ENCODE measurements around the gene ADAMTS6.
"Not testable (repeated sequence)": the region's sequence is repeated elsewhere in the genome, so short reads cannot be mapped to it uniquely, and the experiment has no call there.

ADAMTS6 gene, protein sequence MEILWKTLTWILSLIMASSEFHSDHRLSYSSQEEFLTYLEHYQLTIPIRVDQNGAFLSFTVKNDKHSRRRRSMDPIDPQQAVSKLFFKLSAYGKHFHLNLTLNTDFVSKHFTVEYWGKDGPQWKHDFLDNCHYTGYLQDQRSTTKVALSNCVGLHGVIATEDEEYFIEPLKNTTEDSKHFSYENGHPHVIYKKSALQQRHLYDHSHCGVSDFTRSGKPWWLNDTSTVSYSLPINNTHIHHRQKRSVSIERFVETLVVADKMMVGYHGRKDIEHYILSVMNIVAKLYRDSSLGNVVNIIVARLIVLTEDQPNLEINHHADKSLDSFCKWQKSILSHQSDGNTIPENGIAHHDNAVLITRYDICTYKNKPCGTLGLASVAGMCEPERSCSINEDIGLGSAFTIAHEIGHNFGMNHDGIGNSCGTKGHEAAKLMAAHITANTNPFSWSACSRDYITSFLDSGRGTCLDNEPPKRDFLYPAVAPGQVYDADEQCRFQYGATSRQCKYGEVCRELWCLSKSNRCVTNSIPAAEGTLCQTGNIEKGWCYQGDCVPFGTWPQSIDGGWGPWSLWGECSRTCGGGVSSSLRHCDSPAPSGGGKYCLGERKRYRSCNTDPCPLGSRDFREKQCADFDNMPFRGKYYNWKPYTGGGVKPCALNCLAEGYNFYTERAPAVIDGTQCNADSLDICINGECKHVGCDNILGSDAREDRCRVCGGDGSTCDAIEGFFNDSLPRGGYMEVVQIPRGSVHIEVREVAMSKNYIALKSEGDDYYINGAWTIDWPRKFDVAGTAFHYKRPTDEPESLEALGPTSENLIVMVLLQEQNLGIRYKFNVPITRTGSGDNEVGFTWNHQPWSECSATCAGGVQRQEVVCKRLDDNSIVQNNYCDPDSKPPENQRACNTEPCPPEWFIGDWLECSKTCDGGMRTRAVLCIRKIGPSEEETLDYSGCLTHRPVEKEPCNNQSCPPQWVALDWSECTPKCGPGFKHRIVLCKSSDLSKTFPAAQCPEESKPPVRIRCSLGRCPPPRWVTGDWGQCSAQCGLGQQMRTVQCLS (N-terminal part only)

DNA sequence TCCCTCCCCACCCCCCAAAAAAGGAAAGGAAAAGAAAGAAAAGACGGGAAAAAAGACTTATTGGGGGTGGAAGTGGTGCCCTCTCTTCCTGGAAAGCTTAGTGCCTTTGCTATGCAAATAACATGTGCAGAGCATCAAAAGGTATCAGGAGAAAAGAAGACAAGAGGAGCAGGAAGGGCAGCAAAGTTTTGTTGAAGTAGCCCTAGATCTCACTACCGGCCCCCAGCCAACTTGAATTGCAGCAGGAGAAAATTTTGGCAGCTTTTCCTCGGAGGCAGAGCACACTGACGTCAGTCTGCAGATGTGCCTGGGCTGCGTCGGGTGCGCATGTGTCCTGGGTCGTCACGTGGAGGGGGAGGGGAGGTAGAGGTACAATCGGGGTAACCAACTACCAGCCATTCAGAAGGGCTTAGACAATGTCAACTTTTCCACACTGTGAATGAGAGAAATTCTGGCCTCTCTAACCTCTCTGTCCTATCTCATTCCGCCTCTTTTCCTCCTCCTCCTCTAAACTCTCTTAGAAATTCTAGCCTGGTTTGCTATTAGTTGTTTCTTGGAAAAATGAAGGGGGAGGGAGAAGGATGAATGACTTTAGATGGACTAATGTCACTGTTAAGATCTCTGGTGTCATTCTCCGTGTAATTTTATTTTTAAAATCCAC, at the start of gene ADAMTS6:
Gene ADAMTS6, minus strand, starts transcription at position 286 of the 661 bp plus-strand sequence. CDS start 8,247 bp downstream, outside the sequence.
- DNase-seq, result peak; percentile 82 to 92

DNA sequence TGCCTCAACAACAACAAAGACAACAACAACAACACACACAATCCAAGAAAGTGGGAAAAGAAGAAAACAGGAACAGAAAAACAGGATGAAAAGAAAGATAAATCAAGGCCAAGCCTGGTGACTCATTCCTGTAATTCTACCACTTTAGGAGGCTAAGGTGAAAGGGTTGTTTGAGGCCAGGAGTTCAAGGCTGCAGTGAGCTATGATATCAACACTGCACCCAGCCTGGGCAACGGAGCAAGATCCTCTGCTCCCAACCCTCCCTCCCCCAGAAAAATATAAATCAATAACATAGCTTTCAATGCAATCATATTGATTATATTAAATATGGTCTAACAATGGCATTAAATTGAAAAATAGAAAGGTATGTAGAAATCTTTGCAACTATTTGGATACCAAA, 49.2 kb upstream of the ADAMTS6 start:
- DNase-seq, result no peak

DNA sequence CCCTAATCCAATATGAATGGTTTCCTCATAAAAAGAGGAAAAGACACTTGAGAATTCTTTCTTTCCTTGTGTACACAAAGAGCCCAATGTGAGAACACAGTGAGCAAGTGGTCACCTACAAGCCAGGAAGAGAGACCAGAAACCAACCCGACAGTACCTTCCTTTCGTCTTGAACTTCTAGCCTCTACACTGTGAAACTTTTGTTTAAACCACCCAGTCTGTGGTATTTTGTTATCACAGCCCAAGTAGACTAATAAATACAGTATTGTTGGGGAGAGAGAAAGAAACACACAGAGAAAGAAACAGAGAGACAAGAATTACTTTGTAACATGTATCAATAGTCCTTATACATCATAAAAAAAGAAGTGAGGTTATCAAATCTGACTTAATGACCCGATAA, 44.0 kb upstream of the ADAMTS6 start:
- DNase-seq, result no peak

DNA sequence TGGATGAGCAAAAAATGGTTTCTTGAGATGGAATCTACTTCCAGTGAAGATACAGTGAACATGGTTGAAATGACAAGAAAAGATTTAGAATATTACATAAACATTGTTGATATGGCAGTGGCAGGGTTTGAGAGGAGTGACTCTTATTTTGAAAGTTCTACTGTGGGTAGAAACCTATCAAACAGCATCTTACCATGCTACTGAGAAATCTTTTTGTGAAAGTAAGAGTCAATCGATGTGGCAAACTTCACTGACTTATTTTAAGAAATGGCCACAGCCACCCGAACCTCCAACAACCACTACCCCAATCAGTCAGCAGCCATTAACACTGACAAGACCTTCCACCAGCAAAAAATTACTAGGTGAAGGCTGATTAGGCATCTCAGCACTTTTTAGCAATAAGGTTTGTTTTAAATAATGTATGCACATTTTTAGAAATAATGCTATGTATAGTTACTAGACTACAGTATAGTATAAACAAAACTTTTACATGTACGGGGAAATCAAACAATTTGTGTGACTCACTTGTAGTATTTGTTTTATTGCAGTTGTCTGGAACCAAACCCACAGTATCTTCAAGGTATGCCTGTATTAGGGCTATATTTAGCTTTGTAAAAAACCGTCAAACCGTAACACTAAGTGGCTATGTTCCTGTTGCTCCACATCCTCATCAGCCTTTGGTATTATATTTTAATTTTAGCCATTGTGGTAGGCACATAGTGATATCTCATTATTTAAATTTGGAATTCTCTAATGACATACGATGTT, 30.6 kb upstream of the ADAMTS6 start:
- no peak for DNase-seq

DNA sequence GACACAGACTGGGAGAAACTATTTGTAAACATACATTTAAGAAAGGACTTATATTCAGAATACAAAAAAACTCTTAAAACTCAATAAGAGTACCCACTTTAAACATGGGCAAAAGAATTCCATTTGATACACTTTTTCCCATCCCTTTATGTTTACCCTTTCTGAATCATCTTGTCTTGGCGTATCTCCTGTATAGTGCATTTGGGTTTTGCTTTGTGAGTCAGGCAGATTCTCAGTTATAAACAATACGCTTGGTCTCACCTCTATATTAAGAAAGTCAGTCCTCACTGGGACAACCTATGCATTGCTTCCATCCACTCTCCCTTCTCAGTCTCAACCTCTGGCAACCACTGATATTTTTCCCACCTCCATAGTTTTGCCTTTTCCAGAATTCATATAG, 27.3 kb upstream of the ADAMTS6 start:
- DNase-seq, result no peak

DNA sequence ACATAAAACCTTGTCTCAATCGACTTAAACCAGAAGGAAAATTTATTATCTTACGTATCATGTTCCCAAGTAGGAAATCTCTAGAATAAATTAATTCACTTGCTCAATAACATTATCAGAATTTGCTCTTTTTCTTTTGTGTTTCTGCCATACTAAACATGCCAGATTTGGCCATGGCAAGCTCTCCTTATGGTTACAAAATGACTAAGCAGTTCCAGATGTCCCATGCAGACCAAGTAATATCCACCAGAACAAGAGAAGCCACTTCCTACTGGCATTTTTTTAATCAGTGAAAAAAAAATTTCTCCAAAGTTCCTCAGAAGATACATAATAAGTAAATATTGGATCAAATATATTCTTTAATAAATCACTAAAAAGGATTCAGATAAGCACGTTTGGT, 25.2 kb upstream of the ADAMTS6 start:
- no peak for DNase-seq

DNA sequence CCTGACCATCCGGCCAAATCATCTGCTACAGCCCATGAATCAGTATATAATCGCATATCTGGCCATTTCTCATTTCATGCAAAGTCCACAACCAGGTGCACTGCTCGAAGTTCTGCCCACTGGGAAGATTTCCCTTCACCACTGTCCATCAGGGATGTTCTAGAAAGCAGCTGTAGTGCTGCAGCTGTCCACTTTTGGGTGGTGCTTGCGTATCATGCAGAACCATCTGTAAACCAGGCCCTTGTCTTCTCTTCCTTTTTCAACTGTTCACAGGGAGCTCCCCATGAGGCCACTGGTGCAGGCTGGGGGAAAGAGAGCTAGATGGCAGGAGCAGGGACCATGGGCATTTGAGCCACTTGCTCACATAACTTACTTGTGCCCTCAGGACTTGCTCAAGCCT, 7.4 kb upstream of the ADAMTS6 start:
- no peak for DNase-seq

DNA sequence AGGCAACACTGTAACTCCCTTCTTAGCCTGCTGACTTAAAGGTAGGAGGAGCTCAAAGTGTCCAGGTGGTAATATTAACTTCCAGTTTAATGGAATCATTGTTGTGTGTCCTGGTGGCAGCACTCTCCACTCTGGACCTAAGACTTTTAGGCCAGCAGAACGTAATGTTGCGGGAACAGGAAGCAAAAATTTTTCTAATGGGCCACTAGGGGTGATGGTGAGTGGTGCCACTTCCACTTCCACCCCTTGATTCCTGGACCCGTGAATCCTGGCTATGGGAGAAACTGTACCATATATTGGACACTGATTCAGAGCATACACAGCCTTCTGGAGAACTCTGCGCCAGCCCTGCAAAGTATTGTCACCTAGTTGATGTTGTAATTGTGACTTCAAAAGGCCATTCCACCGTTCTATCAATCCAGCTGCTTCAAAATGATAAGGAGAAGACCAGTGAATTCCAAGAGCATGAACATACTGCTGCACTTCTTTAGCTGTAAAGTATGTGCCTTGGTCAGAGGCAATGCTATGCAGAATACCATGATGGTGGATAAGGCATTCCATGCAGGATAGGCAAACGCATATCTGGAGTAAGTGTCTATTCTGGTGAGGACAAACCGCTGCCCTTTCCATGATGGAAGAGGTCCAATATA, 6.4 kb upstream of the ADAMTS6 start:
- not testable (repeated sequence) for DNase-seq

DNA sequence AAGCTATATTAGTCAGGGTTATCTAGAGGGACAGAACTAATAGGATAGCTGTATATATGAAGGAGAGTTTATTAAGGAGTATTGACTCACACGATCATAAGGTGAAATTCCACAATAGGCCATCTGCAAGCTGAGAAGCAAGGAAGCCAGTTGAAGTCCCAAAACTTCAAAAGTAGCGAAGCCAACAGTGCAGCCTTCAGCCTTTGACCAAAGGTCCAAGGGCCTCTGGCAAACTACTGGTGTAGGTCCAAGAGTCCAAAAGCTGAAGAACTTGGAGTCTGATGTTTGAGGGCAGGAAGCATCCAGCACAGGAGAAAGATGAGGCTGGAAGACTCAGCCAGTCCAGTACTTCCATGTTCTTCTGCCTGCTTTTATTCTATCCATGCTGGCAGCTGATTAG, 5.1 kb upstream of the ADAMTS6 start:
- not testable (repeated sequence) for DNase-seq

DNA sequence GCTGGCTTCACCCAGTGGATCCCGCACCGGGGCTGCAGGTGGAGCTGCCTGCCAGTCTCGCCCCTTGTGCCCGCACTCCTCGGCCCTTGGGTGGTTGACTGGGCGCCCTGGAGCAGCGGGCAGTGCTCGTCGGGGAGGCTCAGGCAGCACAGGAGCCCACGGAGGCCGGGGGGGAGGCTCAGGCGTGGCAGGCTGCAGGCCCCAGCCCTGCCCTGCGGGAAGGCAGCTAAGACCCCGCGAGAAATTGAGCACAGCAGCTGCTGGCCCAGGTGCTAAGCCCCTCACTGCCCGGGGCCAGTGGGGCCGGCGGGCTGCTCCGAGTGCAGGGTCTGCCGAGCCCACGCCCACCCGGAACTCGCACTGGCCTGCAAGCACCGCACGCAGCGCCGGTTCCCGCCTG, 3.7 kb upstream of the ADAMTS6 start:
- DNase-seq, result no peak

DNA sequence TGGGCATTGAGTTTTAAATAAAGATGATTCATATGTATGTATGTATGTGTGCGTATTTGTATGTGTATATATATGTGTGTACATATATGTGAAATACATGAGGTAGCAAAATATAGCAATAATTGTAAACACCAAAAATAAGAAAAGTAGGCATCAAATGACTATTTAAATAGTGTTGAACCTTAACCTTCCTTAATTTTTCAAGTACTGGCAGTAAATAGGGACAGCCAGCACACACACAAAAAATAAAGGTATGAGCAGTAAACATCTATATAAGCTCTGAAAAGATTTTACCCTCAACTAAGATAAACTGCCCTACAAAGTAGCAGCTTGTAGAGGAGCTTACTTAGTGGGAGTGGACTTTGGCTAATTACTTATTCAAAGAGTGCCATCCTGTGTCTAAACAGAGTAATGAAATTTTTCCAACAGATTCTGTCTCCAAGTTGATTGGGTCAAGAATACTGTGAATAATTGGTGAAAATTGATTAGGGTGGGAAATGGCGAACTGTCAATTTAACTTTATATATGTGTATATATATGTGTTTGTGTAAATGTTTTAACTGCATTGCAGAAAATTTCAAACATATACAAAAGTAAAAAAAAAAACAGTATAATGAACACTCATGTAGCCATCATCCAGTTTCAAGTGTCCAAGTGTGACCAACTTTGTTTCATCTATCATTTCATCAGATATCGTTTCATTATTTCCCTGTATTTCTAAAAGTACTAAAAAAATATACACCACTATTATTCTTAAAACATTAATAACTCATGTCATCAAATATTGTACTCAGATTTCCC, 2.0 kb upstream of the ADAMTS6 start:
- DNase-seq, result peak; percentile 45 to 67

DNA sequence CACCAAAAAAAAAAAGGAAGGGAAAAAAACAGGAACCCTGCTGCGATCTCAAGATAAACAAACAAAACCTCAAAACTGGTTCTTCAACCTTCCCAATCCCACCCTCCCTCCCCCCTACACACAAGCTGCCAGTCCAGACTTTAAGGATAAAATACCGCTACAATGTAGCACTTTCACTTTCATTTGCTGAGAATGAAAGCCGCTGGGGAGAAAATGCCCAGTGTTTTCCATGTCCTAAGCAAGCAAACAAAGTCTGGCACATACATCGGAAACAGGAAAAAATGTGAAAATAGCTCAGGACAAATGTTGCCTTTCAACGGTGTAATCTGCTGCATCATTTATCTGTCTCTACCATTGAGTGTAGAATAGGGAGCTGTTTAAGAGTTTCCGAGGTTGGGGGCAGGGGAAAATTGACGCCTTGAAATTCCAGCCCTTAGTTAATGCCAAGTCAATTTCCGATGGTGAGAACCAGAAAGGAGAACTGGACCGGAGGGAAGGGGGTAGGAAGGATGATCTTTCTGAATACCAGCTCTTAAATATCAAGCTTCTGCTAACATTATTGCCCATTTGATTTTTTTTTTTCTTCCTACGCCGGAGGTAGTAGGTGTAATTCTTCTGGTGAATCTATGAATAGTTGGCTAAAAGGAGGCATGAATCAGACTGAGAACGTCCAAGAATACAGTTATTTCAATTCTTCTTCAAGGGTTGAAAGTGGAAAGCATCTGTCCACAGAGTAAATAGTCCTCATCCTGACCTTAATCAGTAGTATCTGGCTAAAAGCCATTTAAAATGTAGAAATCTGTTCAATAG, 1.2 kb upstream of the ADAMTS6 start:
- DNase-seq, result peak; percentile 20 to 26

DNA sequence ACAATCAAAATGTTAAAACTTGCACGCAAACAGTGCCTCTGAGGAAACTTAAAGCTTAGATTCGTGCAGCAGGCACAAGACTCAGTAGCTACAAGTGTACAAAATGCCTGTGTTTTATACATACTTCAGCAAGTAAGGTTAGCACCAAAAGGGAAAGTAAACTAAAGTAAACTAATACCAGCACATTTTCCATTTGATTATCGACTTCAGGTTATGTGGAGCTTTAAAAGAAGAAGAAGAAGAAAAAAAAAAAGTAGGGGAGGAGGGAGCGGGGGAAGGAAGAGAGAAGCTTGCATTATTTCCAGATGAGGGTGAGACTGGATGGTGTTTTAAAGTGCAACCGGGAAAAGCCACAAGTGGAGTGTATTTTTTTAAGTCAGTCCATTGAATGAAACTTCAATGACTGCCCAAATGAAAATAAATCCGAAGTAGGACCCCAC, 596 bp upstream of the ADAMTS6 start:
- no peak for DNase-seq

DNA sequence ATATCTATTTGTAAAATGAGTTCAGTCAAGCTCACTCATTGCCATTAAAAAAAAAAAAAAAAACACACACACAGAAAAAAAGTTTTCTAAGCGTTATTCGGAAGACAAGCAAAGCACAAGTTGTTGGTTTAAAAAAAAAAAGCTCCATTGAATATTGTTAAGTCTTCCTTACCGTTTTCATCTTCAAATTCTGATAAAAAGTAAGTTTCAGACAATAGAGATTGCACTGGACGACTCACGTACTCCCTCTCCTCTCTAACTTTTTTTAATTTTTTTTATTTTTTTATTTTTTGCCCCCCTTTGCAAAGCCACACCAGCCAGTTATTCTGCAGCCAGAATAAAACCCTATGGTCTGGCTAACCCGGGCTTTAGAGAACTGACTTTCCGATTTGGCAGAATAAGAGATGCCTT, 544 bp downstream of the ADAMTS6 start:
- no peak for DNase-seq

DNA sequence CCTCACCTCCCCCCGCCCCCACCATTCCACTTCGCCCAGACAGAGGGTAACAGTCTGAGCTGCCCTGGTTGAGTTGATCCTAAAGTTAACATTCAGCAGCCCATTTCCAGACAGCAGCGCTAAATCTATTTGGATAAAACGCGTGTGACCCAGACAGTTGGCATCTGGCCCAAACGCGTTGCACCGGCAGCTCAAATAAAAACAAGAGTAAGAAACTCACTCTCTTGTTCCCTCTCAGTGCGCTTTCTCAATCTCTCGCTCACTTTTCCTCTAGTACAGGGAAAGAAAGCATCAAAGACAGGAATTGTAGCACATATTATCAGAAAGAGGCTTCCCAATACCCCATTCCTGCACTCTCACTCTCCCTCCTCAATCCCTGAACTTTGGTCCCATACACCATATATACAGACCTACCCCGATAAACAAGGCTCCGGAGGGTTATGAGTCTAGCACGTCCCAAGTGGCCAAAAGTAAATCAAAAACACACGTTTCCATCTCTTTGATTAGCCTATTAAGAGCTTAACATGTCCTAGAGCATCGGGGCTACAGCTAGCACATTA, 1.3 kb downstream of the ADAMTS6 start:
- peak; percentile 63 to 68 for DNase-seq

DNA sequence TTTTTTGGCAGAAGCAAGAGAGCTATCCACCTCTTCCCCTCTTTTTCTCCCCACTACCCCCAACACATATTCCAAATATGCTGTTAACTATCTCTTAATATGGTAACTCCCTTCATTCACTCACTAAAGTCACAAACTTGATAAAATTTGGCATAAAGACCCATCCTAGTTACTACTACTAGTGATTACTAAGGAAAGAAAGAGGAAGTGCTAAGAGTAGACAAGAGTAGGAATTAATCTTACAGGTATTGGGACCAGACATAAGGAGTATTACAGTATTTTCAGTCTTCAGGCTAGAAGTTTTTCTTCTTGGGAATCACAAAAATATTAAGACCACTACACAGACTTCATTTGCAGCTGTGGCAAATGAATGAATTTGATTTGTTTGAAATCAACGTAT, 2.2 kb downstream of the ADAMTS6 start:
- no peak for DNase-seq

DNA sequence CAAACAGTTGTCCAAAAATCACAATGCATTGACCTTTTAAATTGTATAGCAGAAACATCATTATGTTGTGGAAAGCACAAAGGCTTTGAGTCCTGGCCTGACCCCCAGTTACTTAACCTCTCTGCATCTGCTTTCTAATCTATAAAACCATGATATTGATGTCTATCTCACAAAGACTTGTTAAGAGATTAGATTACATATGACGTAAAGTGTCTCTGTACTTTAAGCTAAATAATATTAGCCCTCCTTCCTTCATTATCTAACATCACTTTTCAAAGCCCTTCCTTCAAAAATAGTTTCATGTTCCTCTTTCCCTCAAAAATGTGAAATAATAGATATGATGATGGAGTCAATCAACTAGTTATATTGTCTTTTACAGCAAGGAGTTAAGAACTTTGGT, 3.4 kb downstream of the ADAMTS6 start:
- no peak for DNase-seq

DNA sequence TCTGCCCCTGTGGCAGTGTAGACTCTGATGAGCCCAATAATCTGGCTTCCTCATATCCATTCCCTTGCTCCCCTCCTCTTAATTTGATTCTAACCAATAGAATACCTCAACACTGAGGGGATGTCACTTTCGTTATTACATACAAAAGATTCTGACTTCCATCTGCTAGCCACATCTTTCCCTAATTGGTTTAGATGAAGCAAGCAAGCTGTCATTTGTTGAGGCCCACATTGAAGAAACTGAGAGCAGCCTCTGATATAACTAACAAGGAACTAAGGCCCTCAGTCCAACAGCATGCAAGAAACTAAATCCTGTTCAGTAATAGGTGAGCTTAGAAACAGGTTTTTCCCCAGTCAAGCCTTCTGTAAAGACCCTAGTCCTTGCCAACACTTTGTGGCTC, 5.8 kb downstream of the ADAMTS6 start:
- DNase-seq, result no peak

DNA sequence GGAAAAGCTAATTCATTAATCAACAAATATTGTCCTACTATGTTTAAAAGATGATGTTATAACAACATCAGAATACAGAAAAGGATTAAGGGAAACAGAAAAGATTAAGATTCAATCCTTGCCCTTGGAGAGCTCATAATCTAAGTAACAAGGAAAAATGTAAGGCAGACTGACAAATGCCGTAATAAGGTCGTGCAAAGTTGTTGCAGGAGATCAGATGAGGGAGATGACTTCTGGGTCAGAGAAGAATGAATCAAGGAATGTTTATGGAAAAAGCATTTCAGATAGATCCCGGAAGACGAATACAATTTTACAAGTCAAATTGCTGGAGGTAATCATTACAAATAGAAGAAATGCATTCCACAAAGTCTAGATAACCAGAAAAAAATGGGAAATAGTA, 6.4 kb downstream of the ADAMTS6 start:
- DNase-seq, result no peak

All from SHP77 (cell line).